H1 (cell line): Measurements from ENCODE around the gene TLE1. TPM values are rescaled to one million over a fixed set of nuclear protein-coding genes. Genes with fewer than 3 reads are reported as not detected.

Source experiments
- EP300 ChIP-seq, 2 experiments: IDR thresholded peaks; 1 replicate in 1 of 2; 2 replicates in 1 of 2; pipeline ENCODE4 v1.6.1; 2011 to 2012; ENCODE audit warnings: low read depth in 2 of 2, low read length in 2 of 2, mild to moderate bottlenecking in 2 of 2, borderline replicate concordance in 1 of 2, inconsistent platforms in 1 of 2, moderate library complexity in 1 of 2
- JUND ChIP-seq: IDR thresholded peaks from 2 replicates; pipeline ENCODE4 v1.6.1; 2011; ENCODE audit warnings: mild to moderate bottlenecking, improper control_type of control experiment, low read length
- KDM4A ChIP-seq: IDR thresholded peaks from one replicate; pipeline ENCODE4 v1.7.1; 2012; ENCODE audit warnings: low read depth, mild to moderate bottlenecking, moderate library complexity, low read length, inconsistent platforms; ENCODE audit not compliant: severe bottlenecking
- POU5F1 ChIP-seq: IDR thresholded peaks from 2 replicates; pipeline ENCODE4 v1.6.1; 2011; ENCODE audit warnings: low read depth, mild to moderate bottlenecking, low read length, moderate library complexity
- RAD21 ChIP-seq, 2 experiments: IDR thresholded peaks in 1 of 2; conservative IDR thresholded peaks in 1 of 2; 2 replicates each; pipeline ENCODE4 v1.6.1; 2011; ENCODE audit warnings: low read depth in 2 of 2, low read length in 2 of 2, improper control_type of control experiment in 1 of 2, inconsistent platforms in 1 of 2, mild to moderate bottlenecking in 1 of 2, moderate library complexity in 1 of 2
- SIX5 ChIP-seq: IDR thresholded peaks from 2 replicates; pipeline ENCODE4 v1.6.1; 2011; ENCODE audit warnings: mild to moderate bottlenecking, low read depth, low read length
- SRF ChIP-seq: IDR thresholded peaks from 2 replicates; pipeline ENCODE4 v1.6.1; 2011; ENCODE audit warnings: mild to moderate bottlenecking, low read depth, low read length, moderate library complexity
- TBP ChIP-seq: IDR thresholded peaks from 2 replicates; pipeline ENCODE4 v1.6.1; 2011; ENCODE audit warnings: low read depth, low read length, improper control_type of control experiment
- USF2 ChIP-seq: IDR thresholded peaks from 2 replicates; pipeline ENCODE4 v1.6.1; 2011; ENCODE audit warnings: low read length, improper control_type of control experiment
- polyA plus RNA-seq, 7 experiments: library from polyadenylated mRNA; depleted of rRNA in 3 of 7; stranded (reverse) in 5 of 7; unstranded in 2 of 7; fragments of >200 nt in 5 of 7; fragments of 200-250 nt in 2 of 7; gene quantifications; 1 replicate in 5 of 7; 2 replicates in 1 of 7; 4 replicates in 1 of 7; pipeline versions ENCODE4 v1.2.1 to v1.2.3, GENCODE V29; 2011 to 2013; ENCODE audit warnings: missing spikeins in 2 of 7, mixed read lengths in 2 of 7
- total RNA-seq: library from RNA; stranded (reverse); fragmentation: NEBNext Ultra II Directional; extraction: Animal tissue kit (Norgen Biotek cat#: 25700); gene quantifications from 2 replicates; pipeline ENCODE4 v1.2.1, GENCODE V29; 2021

The TLE1 gene
- total and polyA plus RNA-seq, 2 of the 8 experiments (the other 6 are each of a cell fraction or from before 2014, with no cell fraction given), result 81.8 to 91.6 TPM

DNA sequence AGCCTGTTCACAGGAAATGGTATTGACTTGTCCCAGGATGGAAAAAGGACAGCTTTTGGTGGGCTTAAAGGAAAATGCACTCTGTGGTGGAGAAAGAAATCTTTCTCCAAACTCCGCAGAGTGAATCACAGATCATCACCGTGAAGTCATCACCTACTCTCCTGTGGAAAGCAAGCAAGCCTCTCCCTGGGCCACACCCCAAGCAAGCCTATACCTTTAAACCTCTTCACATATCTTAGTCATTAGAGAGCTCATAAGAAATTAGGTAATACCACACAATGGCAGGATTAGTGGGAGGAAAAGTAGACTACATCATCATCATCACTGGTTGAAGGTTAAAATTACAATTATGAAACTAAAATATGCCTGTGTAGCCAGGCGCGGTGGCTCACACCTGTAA is 23.2 kb downstream of the TLE1 start (continued):
- TF ChIP-seq RAD21 (IDR thresholded peaks at IDR 0.05 in 1 of 2, conservative IDR thresholded peaks at IDR 0.05 in 1 of 2; ENCODE audit: low read depth in 2 of 2, low read length in 2 of 2), result no peak
- no peak for TF ChIP-seq KDM4A
- no peak for TF ChIP-seq POU5F1
- no peak for TF ChIP-seq JUND
- no peak for TF ChIP-seq TBP
- TF ChIP-seq SIX5, result no peak
- no peak for TF ChIP-seq EP300 (IDR thresholded peaks at IDR 0.05; ENCODE audit: borderline replicate concordance in 1 of 2, low read depth in 2 of 2, low read length in 2 of 2)
- no peak for TF ChIP-seq USF2
- TF ChIP-seq SRF, result no peak
